GM21447 (cell line): ENCODE data around the gene CDC40.
"Not testable (repeated sequence)": the region's sequence is repeated elsewhere in the genome, so short reads cannot be mapped to it uniquely, and the experiment has no call there.

Source experiments
- ATAC-seq: cut with Tn5 transposase; IDR thresholded peaks from one replicate; pipeline ENCODE4 v1.9.1; 2021; ENCODE audit not compliant: unreplicated experiment

Gene CDC40

GRCh38 chr6:110269623-110270022 is 89.4 kb downstream of the CDC40 start:
- no peak for ATAC-seq

- no peak for ATAC-seq
Measured at GRCh38 chr6:110270165-110270564, 89.9 kb downstream of the CDC40 start.

GRCh38 chr6:110271732-110272022 is 91.5 kb downstream of the CDC40 start:
- ATAC-seq: no peak

GRCh38 chr6:110272781-110273180 is 92.6 kb downstream of the CDC40 start:
- not testable (repeated sequence) for ATAC-seq

- ATAC-seq: no peak
Measured at GRCh38 chr6:110277100-110277665, 97.0 kb downstream of the CDC40 start.
